Measurements from ENCODE around the gene SLC25A23. TPM values are rescaled to one million over a fixed set of nuclear protein-coding genes. Genes with fewer than 3 reads are reported as not detected.
A peak's percentile ranks its signal among the peaks of the same experiment; 100 is the strongest.
"Not testable (repeated sequence)": the region's sequence is repeated elsewhere in the genome, so short reads cannot be mapped to it uniquely, and the experiment has no call there.

The SLC25A23 gene
- total RNA-seq, result 5.9 TPM

DNA sequence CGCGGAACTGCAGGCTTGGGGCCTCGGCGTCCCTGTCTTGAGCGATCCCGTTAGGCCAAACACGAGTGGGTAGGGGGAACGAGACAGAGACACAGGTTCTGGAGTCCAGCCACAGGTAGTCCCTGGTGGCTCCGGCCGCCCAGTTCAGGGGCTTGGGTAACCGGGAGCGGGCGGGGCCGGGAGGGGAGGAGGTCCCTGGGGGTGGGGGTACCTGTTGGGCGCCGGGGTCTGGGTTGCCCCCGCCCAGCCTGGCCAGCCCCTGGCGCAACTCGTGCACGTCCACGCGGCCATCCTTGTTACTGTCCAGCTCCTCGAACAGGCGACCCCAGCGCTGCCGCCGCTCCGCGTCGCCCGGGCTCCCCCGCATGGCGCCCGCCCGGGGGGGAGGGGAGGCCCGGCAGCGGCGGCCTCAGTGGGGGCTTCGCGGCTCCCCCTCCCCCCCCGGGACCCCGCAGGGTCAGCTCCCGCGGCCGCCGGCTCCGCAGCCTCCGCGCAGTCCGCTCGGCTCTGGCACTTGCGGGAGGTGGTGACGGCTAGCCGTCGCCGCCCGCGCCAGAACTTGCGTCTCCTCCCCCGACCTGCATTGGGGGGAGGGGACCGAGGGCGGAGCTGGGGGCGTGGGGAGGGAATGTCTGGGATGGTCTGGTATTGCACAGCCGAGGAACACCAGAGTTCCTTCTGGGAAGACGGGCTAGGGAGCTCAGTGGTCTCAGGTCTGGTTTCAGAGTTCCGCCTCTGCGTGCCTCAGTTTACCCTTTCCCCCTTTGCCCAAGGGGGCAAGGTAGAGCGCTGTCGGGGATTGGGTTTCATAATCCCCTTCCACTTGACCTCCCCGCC is at the start of gene SLC25A23:
Gene SLC25A23, minus strand, starts transcription at position 531 of the 837 bp plus-strand sequence. Its CDS starts 164 bp downstream, at position 367.
- Histone ChIP-seq H3K9me3 (ENCODE audit: low read depth, low read length) (no peaks in the 10 kb centered on the region), H3K4me3 (ENCODE audit: low read length) (peak within 1 kb of the TSS; percentile 53), H3K4me1 (ENCODE audit: insufficient read depth, low read length) (peaks cover 14% of the 10 kb centered on the region), H3K27me3 (ENCODE audit: insufficient read depth, low read length) (peaks cover 7% of the 10 kb centered on the region)

DNA sequence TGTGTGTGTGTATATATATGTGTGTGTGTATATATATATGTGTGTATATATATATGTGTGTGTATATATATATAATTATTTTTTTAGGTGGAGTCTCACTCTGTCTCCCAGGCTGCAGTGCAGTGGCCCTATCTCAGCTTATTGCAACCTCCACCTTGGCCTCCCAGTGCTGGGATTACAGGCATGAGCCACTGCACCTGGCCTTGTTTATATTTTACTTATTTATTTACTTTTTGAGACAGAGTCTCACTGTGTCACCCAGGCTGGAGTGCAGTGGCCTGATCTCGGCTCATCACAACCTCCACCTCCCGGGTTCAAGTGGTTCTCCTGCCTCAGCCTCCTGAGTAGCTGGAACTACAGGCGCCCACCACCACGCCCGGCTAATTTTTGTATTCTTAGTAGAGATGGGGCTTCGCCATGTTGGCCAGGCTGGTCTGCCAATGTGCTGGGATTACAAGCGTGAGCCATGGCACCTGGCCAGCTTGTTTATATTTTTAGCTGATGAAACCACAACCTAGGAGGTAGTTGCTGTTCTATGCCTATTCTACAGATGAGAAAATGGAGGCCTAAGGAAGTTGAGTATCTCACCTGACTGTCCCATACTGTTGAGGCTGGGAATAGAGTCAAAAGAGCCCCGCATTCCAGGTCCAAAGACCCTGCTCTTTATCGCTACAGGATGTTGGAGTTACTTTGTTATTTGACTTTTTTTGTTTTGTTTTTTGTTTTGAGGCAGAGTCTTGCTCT is 48.6 kb upstream of the SLC25A23 start:
- not testable (repeated sequence) for H3K9me3 ChIP-seq (ENCODE audit: low read depth, low read length); H3K4me3 ChIP-seq (ENCODE audit: low read length); H3K4me1 ChIP-seq (ENCODE audit: insufficient read depth, low read length); H3K27me3 ChIP-seq (ENCODE audit: insufficient read depth, low read length)

DNA sequence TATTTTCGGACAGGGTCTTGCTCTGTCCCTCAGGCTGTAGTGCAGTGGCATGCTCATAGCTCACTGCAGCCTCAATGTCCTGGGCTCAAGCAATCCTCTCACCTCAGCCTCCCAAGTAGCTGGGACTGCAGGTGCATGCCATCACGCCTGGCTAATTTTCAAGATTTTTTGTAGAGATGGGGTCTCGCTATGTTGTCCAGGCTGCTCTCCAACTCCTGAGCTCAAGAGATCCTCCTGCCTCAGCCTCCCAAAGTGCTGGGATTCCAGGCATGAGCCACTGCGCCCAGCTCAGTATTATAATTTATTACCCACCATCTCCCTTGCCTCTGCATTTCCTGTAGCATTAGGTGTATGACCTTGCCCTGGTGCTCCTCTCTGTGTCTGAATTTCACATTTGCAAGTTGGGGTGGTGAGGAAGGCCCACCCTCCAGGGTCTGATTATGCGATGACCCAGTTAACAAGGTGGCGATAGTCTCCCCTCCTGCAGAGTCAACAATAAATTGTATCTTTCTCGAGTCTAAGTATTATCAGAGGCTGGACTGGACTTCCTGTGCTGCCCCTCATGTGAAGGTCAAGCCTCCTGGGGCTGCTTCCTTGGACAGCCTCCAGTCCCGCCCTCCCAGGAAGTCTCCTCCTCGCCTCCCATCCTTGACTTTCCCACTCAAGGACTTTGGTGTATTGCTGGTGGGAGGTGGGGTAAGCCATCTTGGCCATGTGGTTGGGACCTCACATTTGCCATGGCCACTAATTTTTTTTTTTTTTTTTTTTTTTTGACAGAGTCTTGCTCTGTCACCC is 44.0 kb upstream of the SLC25A23 start:
- H3K9me3 ChIP-seq (ENCODE audit: low read depth, low read length), result no peaks in the 10 kb centered on the region
- H3K4me1 ChIP-seq (ENCODE audit: insufficient read depth, low read length), result peaks cover 14% of the 10 kb centered on the region
- peaks cover 26% of the 10 kb centered on the region for H3K27me3 ChIP-seq (ENCODE audit: insufficient read depth, low read length)
- no peak overlapping the region for H3K4me3 ChIP-seq (ENCODE audit: low read length)

DNA sequence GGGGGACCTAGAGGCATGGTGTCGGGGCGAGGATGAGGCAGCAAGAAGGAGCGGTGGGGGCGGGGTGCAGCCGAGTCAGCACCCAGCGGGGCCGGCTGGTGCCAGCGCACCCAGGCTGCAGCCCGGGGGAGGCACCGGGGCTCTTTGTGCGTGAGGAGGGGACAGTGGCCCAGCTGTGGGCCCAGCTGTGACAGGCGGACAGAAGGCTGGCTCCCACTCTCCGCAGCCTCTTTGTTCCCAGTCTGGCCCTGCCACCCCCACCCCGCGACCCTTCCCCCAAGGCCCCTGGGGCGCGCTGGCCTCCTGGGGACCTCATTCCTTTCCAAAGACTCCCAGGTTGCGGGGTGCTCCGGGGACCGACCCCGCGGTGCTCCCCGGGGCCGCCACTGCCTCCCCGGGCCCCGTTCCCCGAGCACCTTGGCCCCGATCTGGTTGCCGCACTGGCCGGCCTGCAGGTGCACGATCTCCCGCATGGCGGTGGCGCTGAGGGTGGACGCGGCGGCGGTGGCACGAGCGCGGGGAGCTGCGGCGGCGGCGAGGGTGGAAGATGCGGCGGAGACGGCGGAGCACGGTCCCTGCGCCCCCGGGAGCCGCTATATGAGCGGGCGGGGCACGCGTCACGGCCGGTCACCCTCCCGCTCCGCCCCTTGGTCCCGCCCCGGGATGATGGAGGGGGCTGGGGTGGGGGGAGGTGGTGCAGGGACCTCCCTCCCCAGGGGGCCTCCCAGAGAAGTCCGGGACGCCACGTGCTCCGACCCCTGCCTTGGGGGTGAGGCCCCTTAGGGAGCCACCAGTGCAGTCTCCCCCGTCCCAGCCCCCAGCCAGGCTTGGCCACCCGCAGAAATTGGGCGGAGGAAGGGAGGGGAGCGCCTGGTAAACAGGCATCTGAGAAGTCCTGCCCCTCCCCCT is 42.4 kb upstream of the SLC25A23 start, which contains the start of gene TUBB4A:
Gene TUBB4A, minus strand, starts transcription at position 570 of the 909 bp plus-strand sequence. Its CDS starts 97 bp downstream, at position 473.
- Histone ChIP-seq H3K4me3 (ENCODE audit: low read length) (peak within 1 kb of the TSS; percentile 23), H3K4me1 (ENCODE audit: insufficient read depth, low read length) (peaks cover 19% of the 10 kb centered on the region), H3K27me3 (ENCODE audit: insufficient read depth, low read length) (peaks cover 26% of the 10 kb centered on the region), H3K9me3 (ENCODE audit: low read depth, low read length) (no peaks in the 10 kb centered on the region)

DNA sequence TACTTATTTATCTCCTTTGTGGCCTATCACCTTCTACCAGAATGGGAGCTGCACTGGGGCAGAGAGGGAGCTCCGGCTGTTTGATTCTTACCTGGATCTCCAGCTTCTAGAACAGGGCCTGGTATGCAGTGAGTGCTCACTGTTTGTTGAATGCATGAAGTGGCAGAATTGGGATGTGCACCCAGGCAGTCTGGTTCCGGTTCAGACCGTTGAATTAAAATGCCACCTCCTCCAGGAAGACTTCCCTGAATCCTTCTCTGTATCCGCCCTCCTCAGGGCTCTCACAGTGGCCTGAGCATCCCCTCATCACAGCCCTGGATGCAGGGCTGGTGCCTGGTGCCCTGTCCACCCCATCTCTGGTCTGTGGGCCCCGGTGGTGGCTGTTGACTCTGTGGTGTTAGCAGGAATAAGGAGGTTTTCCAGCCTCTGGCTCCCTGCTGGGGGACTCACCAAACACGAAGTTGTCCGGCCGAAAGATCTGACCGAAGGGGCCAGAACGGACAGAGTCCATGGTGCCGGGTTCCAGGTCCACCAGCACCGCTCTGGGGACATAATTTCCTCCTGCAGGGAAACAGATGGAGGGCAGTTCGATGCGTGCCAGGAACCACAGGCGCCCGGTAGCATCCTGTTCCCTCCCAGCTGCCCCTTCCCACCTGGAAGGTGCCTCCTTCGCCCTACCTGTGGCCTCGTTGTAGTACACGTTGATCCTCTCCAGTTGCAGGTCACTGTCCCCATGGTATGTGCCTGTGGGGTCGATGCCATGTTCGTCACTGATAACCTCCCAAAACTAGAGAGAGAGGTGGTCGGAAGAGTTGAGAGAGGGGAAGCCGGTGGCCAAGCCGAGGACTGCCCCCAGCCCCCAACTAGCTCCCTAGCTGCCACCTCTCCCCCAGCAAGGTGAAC is 41.5 kb upstream of the SLC25A23 start:
- Histone ChIP-seq H3K4me3 (ENCODE audit: low read length) (no peak overlapping the region), H3K9me3 (ENCODE audit: low read depth, low read length) (no peaks in the 10 kb centered on the region), H3K27me3 (ENCODE audit: insufficient read depth, low read length) (peaks cover 26% of the 10 kb centered on the region), H3K4me1 (ENCODE audit: insufficient read depth, low read length) (peaks cover 19% of the 10 kb centered on the region)

DNA sequence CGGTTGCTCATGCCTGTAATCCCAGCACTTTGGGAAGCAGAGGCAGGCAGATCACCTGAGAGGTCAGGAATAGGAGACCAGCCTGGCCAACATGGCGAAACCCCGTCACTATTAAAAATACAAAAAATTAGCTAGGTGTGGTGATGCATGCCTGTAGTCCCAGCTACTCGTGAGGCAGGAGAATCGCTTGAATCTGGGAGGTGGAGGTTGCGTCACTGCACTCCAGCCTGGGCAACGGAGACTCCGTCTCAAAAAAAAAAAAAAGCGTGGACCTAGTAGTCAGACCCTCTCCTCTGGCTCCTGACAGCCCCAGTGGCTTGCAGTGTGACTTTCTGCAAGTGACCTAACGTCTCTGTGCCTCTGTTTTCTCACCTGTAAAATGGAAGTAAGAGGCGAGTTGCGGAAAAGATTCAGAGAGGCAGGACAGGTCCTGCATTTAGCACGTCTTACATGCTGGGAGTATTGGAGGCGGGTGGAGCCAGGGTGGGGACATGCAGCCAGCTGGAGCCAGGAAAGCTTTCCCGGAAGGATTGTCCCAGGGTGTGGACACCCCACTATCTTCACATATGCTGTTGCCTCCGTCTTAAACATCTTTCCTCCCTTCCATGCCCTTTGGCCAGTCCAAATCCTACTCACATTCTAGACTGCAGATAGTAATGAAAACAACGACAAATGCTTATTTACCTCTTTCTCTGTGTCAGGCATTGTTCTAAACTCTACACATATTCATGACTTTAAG is 39.6 kb upstream of the SLC25A23 start:
- Histone ChIP-seq H3K9me3 (ENCODE audit: low read depth, low read length) (no peaks in the 10 kb centered on the region), H3K27me3 (ENCODE audit: insufficient read depth, low read length) (peaks cover 26% of the 10 kb centered on the region), H3K4me3 (ENCODE audit: low read length) (no peak overlapping the region), H3K4me1 (ENCODE audit: insufficient read depth, low read length) (peaks cover 19% of the 10 kb centered on the region)

DNA sequence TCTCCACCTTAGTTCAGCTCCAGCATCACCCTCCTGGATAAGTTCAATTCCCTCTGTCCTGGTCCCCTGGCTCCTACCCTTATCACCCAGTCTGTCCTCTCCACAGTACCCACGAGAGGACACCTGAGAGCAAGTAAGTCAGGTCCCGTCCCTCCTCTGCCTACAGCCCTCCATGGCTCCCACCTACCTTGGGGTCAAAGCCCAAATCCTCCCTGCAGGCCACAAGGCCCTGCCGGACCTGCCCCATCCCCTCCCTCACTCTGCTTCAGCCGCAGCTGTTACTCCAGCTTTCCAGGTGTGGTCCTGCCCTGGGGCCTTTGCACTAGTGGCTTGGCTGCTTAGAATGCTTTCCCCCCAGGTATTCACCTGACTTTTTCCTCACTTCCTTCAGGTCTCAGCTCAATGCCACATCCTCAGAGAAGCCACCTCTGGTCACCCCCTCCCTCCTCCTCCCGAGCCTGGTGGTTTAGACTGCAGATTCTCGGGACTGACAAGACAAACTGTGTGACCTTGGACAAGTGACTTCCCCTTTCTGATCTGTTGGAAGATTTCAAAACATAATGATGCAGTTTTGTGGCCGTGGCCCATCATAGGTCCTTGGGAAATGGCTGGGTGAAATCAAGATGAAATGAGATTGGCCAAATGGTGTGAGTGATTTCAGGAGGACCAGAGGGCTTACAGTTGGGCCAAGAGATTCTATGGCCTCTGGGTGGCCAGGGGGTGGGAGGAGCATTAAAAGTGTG is 38.9 kb upstream of the SLC25A23 start:
- peaks cover 22% of the 10 kb centered on the region for H3K27me3 ChIP-seq (ENCODE audit: insufficient read depth, low read length)
- no peaks in the 10 kb centered on the region for H3K9me3 ChIP-seq (ENCODE audit: low read depth, low read length)
- no peak overlapping the region for H3K4me3 ChIP-seq (ENCODE audit: low read length)
- peaks cover 19% of the 10 kb centered on the region for H3K4me1 ChIP-seq (ENCODE audit: insufficient read depth, low read length)

DNA sequence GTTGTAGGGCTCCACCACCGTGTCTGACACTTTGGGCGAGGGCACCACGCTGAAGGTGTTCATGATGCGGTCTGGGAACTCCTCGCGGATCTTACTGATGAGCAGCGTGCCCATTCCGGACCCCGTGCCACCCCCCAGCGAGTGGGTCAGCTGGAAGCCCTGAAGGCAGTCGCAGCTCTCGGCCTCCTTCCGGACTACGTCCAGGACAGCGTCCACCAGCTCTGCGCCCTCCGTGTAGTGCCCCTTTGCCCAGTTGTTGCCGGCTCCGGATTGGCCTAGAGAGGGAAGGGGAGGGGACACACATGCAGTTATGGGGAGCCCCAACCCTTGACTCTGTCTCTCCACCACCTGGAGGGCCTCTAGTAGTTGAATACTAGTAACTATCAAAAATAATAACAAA is 36.4 kb upstream of the SLC25A23 start:
- peaks cover 7% of the 10 kb centered on the region for H3K27me3 ChIP-seq (ENCODE audit: insufficient read depth, low read length)
- peaks cover 12% of the 10 kb centered on the region for H3K4me1 ChIP-seq (ENCODE audit: insufficient read depth, low read length)
- H3K9me3 ChIP-seq (ENCODE audit: low read depth, low read length), result no peaks in the 10 kb centered on the region
- no peak overlapping the region for H3K4me3 ChIP-seq (ENCODE audit: low read length)

DNA sequence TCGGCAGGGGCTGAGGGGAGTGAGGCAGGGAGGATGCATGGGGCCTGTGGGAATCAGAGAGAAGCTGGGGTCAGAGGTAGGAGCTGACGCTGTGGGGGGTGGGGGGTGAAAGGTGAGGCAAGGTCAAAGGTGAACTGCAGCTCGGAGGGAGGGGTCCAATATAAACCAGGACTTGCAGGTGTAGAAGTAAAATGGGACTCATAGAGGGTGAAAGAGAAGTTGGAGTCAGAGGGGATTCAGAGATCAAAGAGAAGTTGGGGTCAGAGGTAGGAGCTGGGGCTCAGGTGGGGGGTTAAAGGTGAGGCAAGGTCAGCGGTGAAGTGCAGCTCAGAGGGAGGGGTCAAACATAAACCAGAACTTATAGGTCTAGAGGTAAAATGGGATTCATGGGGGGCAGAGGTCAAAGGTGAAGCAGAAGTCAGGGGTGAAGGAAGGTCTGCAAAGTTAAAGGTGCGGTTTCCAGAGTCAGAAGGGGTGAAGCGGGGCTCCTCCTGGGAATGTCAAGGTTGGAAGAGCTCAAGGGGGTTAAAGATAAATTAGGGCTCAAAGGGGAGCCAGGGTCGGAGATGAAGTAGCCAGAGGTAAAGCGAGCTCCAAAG is 34.9 kb upstream of the SLC25A23 start:
- H3K27me3 ChIP-seq (ENCODE audit: insufficient read depth, low read length), result no peaks in the 10 kb centered on the region

DNA sequence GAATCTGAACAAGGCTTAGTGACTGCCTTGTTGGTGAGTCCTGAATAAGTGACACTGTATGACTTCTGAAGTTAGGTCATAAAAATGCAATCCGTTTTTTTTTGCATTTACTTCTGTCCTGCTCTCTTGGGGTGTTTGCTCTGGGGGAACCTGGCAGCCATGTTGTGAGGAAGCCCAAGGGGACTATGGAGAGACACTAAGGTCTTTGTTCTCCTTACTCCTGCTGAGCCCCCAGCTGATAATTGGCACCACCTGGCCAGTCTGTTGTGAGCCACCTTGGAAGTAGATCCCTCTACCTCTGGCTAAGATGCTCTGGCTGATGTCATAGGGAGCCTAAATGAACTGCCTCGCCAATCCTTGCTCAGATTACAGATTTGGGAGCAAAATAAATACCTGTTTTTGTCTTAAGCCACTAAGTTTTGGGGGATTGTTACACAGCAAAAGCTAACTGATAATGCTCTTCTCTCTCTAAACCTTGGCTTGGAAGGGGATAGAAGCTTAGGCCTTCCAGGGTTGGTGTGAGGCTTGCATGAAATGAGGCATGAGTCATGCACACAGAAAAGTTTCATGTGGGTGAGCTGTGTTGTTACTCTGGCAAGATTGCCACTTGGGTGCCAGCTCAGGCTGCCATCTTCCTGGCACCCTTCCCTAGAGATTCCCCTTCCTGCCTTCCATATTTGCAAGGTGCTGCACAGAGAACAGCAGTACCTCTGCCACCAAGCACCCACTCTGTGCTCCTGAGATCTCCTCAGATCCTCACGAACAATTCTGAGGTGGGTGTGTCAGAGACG is 32.4 kb upstream of the SLC25A23 start:
- no peak overlapping the region for H3K4me3 ChIP-seq (ENCODE audit: low read length)
- no peaks in the 10 kb centered on the region for H3K9me3 ChIP-seq (ENCODE audit: low read depth, low read length)
- H3K27me3 ChIP-seq (ENCODE audit: insufficient read depth, low read length), result no peaks in the 10 kb centered on the region
- H3K4me1 ChIP-seq (ENCODE audit: insufficient read depth, low read length), result no peaks in the 10 kb centered on the region

More for the DNA sequence above, 34.9 kb upstream of the SLC25A23 start:
- H3K4me1 ChIP-seq (ENCODE audit: insufficient read depth, low read length), result peaks cover 12% of the 10 kb centered on the region
- H3K4me3 ChIP-seq (ENCODE audit: low read length), result no peak overlapping the region
- no peaks in the 10 kb centered on the region for H3K9me3 ChIP-seq (ENCODE audit: low read depth, low read length)

DNA sequence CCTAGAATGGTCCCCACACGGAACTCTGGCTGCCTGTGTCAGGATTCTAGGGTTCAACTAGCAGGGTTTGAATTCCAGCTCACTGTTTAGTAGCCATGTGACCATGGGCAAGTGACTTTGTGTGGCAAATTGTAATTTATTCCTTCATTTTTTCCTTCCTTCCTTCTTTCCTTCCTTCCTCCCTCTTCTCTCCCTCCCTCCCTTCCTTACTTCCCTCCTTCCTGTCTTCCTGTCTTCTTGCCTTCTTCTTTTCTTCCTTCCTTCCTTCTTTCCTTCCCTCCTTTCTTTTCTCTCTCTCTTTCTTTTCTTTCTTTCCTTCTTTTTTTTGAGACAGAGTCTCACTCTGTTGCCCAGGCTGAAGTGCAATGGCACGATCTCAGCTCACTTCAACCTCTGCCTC is 30.5 kb upstream of the SLC25A23 start:
- H3K4me3 ChIP-seq (ENCODE audit: low read length), result no peak overlapping the region

More for the DNA sequence above, 30.5 kb upstream of the SLC25A23 start:
- no peaks in the 10 kb centered on the region for H3K27me3 ChIP-seq (ENCODE audit: insufficient read depth, low read length)
- H3K4me1 ChIP-seq (ENCODE audit: insufficient read depth, low read length), result no peaks in the 10 kb centered on the region
- H3K9me3 ChIP-seq (ENCODE audit: low read depth, low read length), result no peaks in the 10 kb centered on the region
